Measurements from ENCODE around the gene LRP2BP.

The LRP2BP gene

DNA sequence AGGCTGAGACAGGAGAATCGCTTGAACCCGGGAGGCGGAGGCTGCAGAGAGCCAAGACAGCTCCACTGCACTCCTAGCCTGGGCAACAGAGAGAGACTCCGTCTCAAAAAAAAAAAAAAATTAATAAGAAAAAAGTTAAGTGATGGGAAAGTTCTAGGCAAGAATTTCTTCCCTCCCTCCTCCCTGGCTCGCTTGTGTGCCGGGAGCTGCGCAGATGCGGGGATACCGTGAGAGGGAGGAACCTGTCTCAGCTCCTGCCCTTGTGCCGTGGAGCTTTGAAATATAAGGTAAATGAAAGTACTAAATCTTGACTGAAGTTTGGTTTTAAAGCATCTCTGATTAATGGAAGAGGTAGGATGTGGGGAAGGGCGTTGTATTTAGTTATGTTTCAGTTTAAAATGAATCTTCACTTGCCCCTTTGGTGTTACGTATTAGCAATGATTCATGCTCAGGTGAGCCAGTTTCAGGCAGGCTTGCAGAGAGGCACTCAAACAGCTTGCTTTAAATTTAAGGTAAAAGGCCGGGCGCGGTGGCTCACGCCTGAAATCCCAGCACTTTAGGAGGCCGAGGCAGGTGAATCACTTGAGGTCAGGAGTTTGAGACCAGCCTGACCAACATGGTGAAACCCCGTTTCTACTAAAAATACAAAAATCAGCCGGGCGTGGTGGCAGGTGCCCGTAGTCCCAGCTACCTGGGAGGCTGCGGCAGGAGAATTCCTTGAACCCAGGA lies 31.4 kb upstream of the LRP2BP start (continued):
- no peak for TF ChIP-seq ZFP3 (CRISPR knock-in tag; IDR thresholded peaks at IDR 0.05)

DNA sequence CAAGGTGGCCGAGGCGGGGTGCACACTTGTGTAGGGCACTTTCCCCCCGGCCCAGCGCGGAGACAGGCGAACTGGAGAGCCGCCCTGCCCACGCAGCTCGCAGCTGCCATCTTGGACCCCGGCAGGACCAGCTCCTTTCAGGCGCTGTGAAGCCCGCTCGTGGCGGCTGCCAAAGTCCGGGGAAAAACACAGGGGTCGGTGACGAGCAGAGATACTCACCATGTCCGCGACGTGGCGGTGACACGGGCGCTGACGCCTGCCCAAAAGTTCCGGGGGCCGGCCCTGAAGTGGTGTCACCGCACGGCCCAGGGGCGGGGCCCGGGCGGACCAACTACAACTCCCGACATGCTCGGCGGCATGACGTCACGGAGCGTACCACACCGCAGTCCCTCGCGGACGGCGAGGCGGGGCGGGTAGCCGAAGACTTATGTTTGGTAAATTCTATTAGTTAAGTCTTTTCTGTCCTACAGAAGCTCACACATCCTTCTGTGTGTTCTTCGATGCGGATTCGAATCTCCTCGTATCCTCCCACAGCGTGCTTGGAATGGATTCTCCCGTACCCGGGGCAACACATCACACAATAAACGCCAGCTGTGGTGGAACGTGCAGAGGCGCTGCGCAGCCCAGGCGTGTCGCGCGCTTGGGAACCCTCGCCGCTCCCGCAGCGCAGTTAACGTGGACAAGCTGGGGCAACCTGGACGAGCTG lies 30.1 kb upstream of the LRP2BP start, which contains the start of gene UFSP2:
Gene UFSP2 (minus strand): TSS at position 318 of the 706 bp plus-strand sequence. CDS start 96 bp downstream, at position 222.
- TF ChIP-seq, protein P1, sequence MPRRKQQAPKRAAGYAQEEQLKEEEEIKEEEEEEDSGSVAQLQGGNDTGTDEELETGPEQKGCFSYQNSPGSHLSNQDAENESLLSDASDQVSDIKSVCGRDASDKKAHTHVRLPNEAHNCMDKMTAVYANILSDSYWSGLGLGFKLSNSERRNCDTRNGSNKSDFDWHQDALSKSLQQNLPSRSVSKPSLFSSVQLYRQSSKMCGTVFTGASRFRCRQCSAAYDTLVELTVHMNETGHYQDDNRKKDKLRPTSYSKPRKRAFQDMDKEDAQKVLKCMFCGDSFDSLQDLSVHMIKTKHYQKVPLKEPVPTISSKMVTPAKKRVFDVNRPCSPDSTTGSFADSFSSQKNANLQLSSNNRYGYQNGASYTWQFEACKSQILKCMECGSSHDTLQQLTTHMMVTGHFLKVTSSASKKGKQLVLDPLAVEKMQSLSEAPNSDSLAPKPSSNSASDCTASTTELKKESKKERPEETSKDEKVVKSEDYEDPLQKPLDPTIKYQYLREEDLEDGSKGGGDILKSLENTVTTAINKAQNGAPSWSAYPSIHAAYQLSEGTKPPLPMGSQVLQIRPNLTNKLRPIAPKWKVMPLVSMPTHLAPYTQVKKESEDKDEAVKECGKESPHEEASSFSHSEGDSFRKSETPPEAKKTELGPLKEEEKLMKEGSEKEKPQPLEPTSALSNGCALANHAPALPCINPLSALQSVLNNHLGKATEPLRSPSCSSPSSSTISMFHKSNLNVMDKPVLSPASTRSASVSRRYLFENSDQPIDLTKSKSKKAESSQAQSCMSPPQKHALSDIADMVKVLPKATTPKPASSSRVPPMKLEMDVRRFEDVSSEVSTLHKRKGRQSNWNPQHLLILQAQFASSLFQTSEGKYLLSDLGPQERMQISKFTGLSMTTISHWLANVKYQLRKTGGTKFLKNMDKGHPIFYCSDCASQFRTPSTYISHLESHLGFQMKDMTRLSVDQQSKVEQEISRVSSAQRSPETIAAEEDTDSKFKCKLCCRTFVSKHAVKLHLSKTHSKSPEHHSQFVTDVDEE (CRISPR knock-in tag; IDR thresholded peaks at IDR 0.05), result 0 out of 2 replicates have a peak, but pooled peaks have one; percentile 29
- TF ChIP-seq ZNF70 (CRISPR knock-in tag; IDR thresholded peaks at IDR 0.05) (no peak), CSDC2 (CRISPR knock-in tag; IDR thresholded peaks at IDR 0.05) (no peak), ZFP3 (CRISPR knock-in tag; IDR thresholded peaks at IDR 0.05) (no peak), ZC3H10 (CRISPR knock-in tag; IDR thresholded peaks at IDR 0.05) (no peak), ZNF8 (CRISPR knock-in tag; IDR thresholded peaks at IDR 0.05) (no peak), ESRRG (CRISPR knock-in tag; IDR thresholded peaks at IDR 0.05) (no peak), SNAI2 (CRISPR knock-in tag; IDR thresholded peaks at IDR 0.05) (no peak), OSR1 (CRISPR knock-in tag; IDR thresholded peaks at IDR 0.05) (no peak), PPARA (CRISPR knock-in tag; IDR thresholded peaks at IDR 0.05; ENCODE audit: borderline replicate concordance) (no peak), ZNF565 (CRISPR knock-in tag; conservative IDR thresholded peaks at IDR 0.05; ENCODE audit: low read depth) (no peak), TOX (CRISPR knock-in tag; IDR thresholded peaks at IDR 0.05; ENCODE audit: borderline replicate concordance) (no peak), GLIS3 (CRISPR knock-in tag; IDR thresholded peaks at IDR 0.05) (no peak)
- TF ChIP-seq, protein P2, sequence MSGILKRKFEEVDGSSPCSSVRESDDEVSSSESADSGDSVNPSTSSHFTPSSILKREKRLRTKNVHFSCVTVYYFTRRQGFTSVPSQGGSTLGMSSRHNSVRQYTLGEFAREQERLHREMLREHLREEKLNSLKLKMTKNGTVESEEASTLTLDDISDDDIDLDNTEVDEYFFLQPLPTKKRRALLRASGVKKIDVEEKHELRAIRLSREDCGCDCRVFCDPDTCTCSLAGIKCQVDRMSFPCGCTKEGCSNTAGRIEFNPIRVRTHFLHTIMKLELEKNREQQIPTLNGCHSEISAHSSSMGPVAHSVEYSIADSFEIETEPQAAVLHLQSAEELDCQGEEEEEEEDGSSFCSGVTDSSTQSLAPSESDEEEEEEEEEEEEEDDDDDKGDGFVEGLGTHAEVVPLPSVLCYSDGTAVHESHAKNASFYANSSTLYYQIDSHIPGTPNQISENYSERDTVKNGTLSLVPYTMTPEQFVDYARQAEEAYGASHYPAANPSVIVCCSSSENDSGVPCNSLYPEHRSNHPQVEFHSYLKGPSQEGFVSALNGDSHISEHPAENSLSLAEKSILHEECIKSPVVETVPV (CRISPR knock-in tag; IDR thresholded peaks at IDR 0.05), result no peak
- TF ChIP-seq, protein P3, sequence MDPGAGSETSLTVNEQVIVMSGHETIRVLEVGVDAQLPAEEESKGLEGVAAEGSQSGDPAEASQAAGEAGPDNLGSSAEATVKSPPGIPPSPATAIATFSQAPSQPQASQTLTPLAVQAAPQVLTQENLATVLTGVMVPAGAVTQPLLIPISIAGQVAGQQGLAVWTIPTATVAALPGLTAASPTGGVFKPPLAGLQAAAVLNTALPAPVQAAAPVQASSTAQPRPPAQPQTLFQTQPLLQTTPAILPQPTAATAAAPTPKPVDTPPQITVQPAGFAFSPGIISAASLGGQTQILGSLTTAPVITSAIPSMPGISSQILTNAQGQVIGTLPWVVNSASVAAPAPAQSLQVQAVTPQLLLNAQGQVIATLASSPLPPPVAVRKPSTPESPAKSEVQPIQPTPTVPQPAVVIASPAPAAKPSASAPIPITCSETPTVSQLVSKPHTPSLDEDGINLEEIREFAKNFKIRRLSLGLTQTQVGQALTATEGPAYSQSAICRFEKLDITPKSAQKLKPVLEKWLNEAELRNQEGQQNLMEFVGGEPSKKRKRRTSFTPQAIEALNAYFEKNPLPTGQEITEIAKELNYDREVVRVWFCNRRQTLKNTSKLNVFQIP (CRISPR knock-in tag; IDR thresholded peaks at IDR 0.05; ENCODE audit: borderline replicate concordance, low read depth), result 0 out of 2 replicates have a peak, but pooled peaks have one; percentile 76
- TF ChIP-seq, protein P4, sequence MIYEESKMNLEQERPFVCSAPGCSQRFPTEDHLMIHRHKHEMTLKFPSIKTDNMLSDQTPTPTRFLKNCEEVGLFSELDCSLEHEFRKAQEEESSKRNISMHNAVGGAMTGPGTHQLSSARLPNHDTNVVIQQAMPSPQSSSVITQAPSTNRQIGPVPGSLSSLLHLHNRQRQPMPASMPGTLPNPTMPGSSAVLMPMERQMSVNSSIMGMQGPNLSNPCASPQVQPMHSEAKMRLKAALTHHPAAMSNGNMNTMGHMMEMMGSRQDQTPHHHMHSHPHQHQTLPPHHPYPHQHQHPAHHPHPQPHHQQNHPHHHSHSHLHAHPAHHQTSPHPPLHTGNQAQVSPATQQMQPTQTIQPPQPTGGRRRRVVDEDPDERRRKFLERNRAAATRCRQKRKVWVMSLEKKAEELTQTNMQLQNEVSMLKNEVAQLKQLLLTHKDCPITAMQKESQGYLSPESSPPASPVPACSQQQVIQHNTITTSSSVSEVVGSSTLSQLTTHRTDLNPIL (CRISPR knock-in tag; IDR thresholded peaks at IDR 0.05; ENCODE audit: low read depth), result no peak
- peak; percentile 94 for ATAC-seq

DNA sequence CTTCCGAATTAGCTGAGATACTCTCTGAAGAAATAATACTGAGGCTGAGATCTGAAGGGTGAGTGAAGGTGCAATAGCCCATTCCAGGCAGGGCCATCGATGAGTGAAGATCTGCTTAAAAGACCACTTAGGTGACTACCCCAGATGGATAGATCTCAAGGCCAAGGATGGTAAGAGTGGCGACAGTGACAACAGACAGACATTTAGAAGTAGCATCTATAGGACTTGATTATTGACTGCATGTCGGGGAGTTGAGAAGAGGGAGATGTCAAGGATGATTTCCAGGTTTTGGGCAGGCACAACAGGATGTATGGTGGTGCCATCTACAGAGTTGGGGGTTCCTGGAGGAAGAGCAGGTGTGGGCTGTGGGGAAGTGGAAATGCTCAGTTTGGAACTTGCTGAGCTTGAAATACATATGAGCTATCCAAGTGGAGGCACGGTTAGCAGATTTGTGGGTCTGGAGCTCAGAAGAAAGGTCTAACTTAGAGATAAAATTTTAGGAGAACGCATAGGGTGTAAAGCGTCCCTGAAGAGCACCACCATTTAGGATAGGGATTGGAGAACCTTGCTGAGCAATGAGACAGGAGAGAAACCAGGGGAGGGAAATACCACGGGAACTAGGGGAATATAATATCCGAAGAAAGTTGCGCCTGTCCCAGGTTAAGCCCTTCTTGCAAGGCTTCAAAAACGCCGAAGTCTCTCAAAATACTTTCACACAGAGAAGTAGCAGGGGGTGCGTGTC lies 29.4 kb upstream of the LRP2BP start:
- ATAC-seq, result peak; percentile 74

More for the DNA sequence above, 29.4 kb upstream of the LRP2BP start:
- TF ChIP-seq, protein P3 (CRISPR knock-in tag; IDR thresholded peaks at IDR 0.05; ENCODE audit: borderline replicate concordance, low read depth), result no peak
- TF ChIP-seq GLIS3 (CRISPR knock-in tag; IDR thresholded peaks at IDR 0.05), result no peak
- TF ChIP-seq ISL1 (CRISPR knock-in tag; IDR thresholded peaks at IDR 0.05), result no peak
